ENCODE data around the gene FUT3.

Gene FUT3

GRCh38 chr19:5801796-5802619 lies 49.2 kb downstream of the FUT3 start:
- DNase-seq (ENCODE audit: low read depth, low spot score) = no peak

GRCh38 chr19:5800361-5801270 lies 50.6 kb downstream of the FUT3 start:
- DNase-seq (ENCODE audit: low read depth, low spot score) = no peak

DNA sequence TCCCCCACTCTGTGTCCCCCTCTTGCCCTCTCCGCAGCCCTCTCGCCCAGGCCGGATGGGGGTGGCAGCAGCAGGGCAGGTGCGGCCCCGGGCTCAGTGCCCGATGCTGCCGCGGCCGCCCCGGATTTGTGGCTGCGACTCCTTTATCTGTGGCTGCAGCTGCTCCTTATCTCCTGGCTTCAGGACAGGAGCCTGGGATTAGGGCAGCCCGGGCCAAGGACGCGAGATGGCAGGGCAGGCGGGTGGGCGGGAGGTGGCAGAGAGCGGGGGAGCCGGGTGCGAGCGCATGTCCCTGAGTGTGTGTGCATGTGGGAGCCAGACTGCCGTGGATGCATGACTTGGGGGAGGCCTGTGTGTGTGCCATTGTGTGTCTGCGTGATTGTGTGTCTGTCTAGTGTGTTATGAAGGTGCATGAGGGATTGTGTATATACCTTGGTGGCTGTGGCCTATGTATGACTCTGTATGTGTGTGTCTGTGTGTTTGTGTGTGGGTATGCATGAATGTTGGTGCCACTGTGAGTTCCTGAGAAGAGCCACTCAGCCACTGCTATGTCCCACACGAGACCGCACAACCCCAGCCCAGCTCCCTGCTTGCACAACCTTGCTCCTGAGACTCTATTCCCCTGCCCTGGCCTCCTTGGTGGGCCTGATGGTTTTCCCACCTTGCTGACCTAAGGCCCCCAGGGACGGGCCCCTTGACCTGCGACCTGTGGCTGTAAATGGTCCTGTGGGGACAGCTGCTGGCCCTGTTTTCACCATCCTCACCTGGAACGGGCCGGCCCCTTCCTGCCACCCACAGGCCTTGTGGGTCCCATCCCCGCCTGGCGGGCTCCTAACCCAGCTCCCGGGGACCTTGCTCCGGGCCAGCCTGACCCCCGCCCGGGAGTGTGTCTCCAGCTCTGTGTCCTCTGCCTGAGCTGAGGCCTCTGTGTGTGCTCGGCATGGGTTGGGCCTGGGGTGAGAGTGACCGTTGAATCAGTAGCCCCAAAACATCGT lies 51.7 kb downstream of the FUT3 start:
- DNase-seq (ENCODE audit: low read depth, low spot score) = no peak

DNA sequence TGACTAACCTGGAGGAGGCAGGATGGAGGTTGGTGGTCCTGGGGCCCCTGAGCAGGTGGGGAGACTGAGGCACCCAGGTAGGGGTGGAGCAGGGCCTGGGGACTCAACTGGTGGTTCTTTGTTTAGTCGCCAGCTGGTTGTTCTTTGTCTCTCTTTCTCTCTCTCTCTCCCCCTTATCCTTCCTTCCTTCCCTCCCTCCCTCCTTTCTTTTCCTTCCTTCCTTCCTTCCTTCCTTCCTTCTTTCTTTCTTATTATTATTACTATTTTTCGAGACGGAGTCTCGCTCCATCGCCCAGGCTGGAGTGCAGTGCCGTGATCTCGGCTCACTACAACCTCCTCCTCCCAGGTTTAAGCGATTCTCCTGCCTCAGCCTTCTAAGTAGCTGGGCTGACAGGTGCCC lies 53.0 kb downstream of the FUT3 start:
- no peak for DNase-seq (ENCODE audit: low read depth, low spot score)

GRCh38 chr19:5795382-5795919 lies 55.8 kb downstream of the FUT3 start:
- no peak for DNase-seq (ENCODE audit: low read depth, low spot score)

DNA sequence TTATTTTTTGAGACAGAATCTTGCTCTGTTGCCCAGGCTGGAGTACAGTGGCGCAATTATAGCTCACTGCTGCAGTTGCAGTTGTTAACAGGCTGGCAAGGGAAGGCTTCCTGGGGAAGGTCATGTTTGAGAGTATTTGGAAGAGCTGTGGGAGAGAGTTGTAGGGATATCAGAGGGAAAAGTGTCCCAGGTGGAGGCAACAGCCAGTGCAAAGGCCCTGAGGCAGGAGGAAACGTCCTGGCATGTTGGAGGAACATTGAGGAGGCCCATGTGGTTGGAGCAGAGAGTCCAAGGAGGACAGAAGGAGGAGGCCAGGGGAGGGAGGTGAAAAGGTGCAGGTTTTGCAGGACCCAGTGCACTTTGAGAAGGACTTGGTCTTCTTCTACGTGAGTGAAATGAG lies 58.1 kb downstream of the FUT3 start:
- no peak for DNase-seq (ENCODE audit: low read depth, low spot score)
